GM23338 (cell line): ENCODE data around the gene MEF2A. TPM values are rescaled to one million over a fixed set of nuclear protein-coding genes. Genes with fewer than 3 reads are reported as not detected.

Experiments
- ATAC-seq: fragments of 200-7000 bp; cut with Tn5 transposase; 3 replicates; pipeline ENCODE4 v1.9.1; 2020
- DNase-seq: peaks from one replicate; pipeline ENCODE4 v3.0.0-alpha.2; 2015; ENCODE audit warnings: low spot score
- H2AFZ ChIP-seq: fragments of 200-600 bp; sonication (generic); 2 replicates; pipeline ENCODE4 v1.8.0; 2016; ENCODE audit warnings: antibody characterized with exemption, mild to moderate bottlenecking, moderate library complexity
- H3F3A ChIP-seq: fragments of 200-600 bp; sonication (generic); replicated peaks from 2 replicates; pipeline ENCODE4 v1.8.0; 2017; ENCODE audit warnings: antibody characterized with exemption, mixed run types, low read depth
- H3K27ac ChIP-seq: fragments of 200-600 bp; sonication (generic); 2 replicates; pipeline ENCODE4 v1.6.1; 2016; ENCODE audit warnings: low read depth
- H3K27me3 ChIP-seq: fragments of 200-600 bp; sonication (generic); 2 replicates; pipeline ENCODE4 v1.8.0; 2016; ENCODE audit warnings: mild to moderate bottlenecking, mixed run types, moderate library complexity; ENCODE audit not compliant: insufficient read depth
- H3K36me3 ChIP-seq: fragments of 200-600 bp; sonication (generic); 2 replicates; pipeline ENCODE4 v1.8.0; 2016; ENCODE audit warnings: mild to moderate bottlenecking; ENCODE audit not compliant: insufficient read depth
- H3K4me1 ChIP-seq: fragments of 200-600 bp; sonication (generic); 2 replicates; pipeline ENCODE4 v1.8.0; 2016; ENCODE audit warnings: mild to moderate bottlenecking, moderate library complexity; ENCODE audit not compliant: insufficient read depth
- H3K4me2 ChIP-seq: fragments of 200-600 bp; sonication (generic); 2 replicates; pipeline ENCODE4 v1.7.1; 2017; ENCODE audit warnings: mixed run types
- H3K4me3 ChIP-seq: fragments of 200-600 bp; sonication (generic); 2 replicates; pipeline ENCODE4 v1.6.1; 2016; ENCODE audit warnings: mixed run types
- H3K79me2 ChIP-seq: fragments of 200-600 bp; sonication (generic); replicated peaks from 2 replicates; pipeline ENCODE4 v1.8.0; 2017; ENCODE audit warnings: mild to moderate bottlenecking; ENCODE audit not compliant: insufficient read depth
- H3K9me2 ChIP-seq: fragments of 200-600 bp; sonication (generic); 2 replicates; pipeline ENCODE4 v1.8.0; 2017; ENCODE audit not compliant: insufficient read depth
- H4K20me1 ChIP-seq: fragments of 200-600 bp; sonication (generic); replicated peaks from 2 replicates; pipeline ENCODE4 v1.8.0; 2017; ENCODE audit warnings: mild to moderate bottlenecking; ENCODE audit not compliant: insufficient read depth
- H3K27ac Mint-ChIP-seq: 2 replicates; pipeline ENCODE4 v1.8.0; 2020; ENCODE audit warnings: inconsistent platforms, mild to moderate bottlenecking, moderate library complexity, mixed read lengths
- H3K27me3 Mint-ChIP-seq: 3 replicates; pipeline ENCODE4 v1.8.0; 2022; ENCODE audit warnings: low read depth, mild to moderate bottlenecking, moderate library complexity, mixed read lengths, inconsistent platforms; ENCODE audit not compliant: insufficient read depth, poor library complexity
- H3K36me3 Mint-ChIP-seq: 3 replicates; pipeline ENCODE4 v1.8.0; 2021; ENCODE audit warnings: low read depth, mild to moderate bottlenecking, inconsistent platforms, moderate library complexity, mixed read lengths
- H3K4me1 Mint-ChIP-seq: 3 replicates; pipeline ENCODE4 v1.8.0; 2020; ENCODE audit warnings: mild to moderate bottlenecking, inconsistent platforms, mixed read lengths
- H3K4me3 Mint-ChIP-seq: 3 replicates; pipeline ENCODE4 v1.8.0; 2021; ENCODE audit warnings: moderate library complexity, mild to moderate bottlenecking, inconsistent platforms, mixed read lengths
- H3K9me3 Mint-ChIP-seq: 3 replicates; pipeline ENCODE4 v1.8.0; 2020; ENCODE audit warnings: moderate library complexity, mild to moderate bottlenecking, inconsistent platforms, mixed read lengths
- CREB1 ChIP-seq: fragments of 250-450 bp; sonication (Bioruptor Pico); IDR thresholded peaks from 2 replicates; pipeline ENCODE4 v1.5.0; 2020; ENCODE audit warnings: low read depth, mild to moderate bottlenecking, moderate library complexity
- EZH2 ChIP-seq: fragments of 200-600 bp; sonication (generic); IDR thresholded peaks from one replicate; pipeline ENCODE4 v1.8.0; 2017; ENCODE audit warnings: antibody characterized with exemption, mild to moderate bottlenecking, low read depth; ENCODE audit not compliant: unreplicated experiment
- JUNB ChIP-seq: IDR thresholded peaks from one replicate; pipeline ENCODE4 v1.6.1; 2016; ENCODE audit warnings: antibody characterized with exemption; ENCODE audit not compliant: unreplicated experiment
- STAT1 ChIP-seq: IDR thresholded peaks from one replicate; pipeline ENCODE4 v1.6.1; 2016; ENCODE audit warnings: antibody characterized with exemption; ENCODE audit not compliant: unreplicated experiment
- polyA plus RNA-seq: library from polyadenylated mRNA; unstranded; fragments of >200 nt; fragmentation: Nextera tagmentation; extraction: Ambion mirVana; gene quantifications from 2 replicates; pipeline ENCODE4 v1.2.1, GENCODE V29; 2016
- total RNA-seq: library from RNA; depleted of rRNA; stranded (reverse); fragments of >200 nt; shearing (Covaris generic); gene quantifications from 2 replicates; pipeline ENCODE4 v1.2.3, GENCODE V29; 2014
- TF ChIP-seq, protein P1 (sequence below): fragments of 250-450 bp; sonication (Bioruptor Pico); IDR thresholded peaks from 2 replicates; pipeline ENCODE4 v1.5.0; 2020; ENCODE audit warnings: mild to moderate bottlenecking, moderate library complexity
- TF ChIP-seq, protein P2 (sequence below), 2 experiments: fragments of 200-600 bp in 1 of 2; sonication (generic) in 1 of 2; conservative IDR thresholded peaks; 2 replicates each; pipeline versions ENCODE4 v1.5.1 to v1.6.1; 2016 to 2017; ENCODE audit warnings: antibody characterized with exemption in 2 of 2, low read depth in 2 of 2, mild to moderate bottlenecking in 2 of 2, moderate library complexity in 1 of 2
- TF ChIP-seq, protein P3 (sequence below): IDR thresholded peaks from one replicate; pipeline ENCODE4 v1.6.1; 2018; ENCODE audit warnings: antibody characterized with exemption; ENCODE audit not compliant: unreplicated experiment

MEF2A gene
- total and polyA plus RNA-seq, 2 experiments from 2014 or later: 20.3 to 42.3 TPM

DNA sequence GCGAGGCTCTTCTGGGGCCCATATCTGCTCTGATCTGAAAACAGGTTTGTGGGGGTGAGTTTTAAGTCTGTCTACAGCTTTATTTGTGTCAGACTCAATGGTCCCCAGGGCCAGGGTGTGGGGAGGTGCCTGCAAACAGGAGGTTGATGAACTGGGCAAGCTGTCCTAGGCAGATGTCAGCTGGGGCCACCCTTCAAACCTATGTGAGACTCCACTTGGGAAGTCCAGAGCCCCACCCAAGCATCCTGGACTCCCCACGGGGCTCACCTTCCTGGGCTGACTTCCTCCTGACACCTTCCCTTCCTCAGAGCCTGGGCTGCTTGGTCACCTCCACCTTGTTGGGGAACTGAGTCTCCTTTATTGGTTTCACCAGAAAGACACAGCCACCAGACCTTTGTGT lies 176.1 kb downstream of the MEF2A start (continued):
- TF ChIP-seq, protein P1, sequence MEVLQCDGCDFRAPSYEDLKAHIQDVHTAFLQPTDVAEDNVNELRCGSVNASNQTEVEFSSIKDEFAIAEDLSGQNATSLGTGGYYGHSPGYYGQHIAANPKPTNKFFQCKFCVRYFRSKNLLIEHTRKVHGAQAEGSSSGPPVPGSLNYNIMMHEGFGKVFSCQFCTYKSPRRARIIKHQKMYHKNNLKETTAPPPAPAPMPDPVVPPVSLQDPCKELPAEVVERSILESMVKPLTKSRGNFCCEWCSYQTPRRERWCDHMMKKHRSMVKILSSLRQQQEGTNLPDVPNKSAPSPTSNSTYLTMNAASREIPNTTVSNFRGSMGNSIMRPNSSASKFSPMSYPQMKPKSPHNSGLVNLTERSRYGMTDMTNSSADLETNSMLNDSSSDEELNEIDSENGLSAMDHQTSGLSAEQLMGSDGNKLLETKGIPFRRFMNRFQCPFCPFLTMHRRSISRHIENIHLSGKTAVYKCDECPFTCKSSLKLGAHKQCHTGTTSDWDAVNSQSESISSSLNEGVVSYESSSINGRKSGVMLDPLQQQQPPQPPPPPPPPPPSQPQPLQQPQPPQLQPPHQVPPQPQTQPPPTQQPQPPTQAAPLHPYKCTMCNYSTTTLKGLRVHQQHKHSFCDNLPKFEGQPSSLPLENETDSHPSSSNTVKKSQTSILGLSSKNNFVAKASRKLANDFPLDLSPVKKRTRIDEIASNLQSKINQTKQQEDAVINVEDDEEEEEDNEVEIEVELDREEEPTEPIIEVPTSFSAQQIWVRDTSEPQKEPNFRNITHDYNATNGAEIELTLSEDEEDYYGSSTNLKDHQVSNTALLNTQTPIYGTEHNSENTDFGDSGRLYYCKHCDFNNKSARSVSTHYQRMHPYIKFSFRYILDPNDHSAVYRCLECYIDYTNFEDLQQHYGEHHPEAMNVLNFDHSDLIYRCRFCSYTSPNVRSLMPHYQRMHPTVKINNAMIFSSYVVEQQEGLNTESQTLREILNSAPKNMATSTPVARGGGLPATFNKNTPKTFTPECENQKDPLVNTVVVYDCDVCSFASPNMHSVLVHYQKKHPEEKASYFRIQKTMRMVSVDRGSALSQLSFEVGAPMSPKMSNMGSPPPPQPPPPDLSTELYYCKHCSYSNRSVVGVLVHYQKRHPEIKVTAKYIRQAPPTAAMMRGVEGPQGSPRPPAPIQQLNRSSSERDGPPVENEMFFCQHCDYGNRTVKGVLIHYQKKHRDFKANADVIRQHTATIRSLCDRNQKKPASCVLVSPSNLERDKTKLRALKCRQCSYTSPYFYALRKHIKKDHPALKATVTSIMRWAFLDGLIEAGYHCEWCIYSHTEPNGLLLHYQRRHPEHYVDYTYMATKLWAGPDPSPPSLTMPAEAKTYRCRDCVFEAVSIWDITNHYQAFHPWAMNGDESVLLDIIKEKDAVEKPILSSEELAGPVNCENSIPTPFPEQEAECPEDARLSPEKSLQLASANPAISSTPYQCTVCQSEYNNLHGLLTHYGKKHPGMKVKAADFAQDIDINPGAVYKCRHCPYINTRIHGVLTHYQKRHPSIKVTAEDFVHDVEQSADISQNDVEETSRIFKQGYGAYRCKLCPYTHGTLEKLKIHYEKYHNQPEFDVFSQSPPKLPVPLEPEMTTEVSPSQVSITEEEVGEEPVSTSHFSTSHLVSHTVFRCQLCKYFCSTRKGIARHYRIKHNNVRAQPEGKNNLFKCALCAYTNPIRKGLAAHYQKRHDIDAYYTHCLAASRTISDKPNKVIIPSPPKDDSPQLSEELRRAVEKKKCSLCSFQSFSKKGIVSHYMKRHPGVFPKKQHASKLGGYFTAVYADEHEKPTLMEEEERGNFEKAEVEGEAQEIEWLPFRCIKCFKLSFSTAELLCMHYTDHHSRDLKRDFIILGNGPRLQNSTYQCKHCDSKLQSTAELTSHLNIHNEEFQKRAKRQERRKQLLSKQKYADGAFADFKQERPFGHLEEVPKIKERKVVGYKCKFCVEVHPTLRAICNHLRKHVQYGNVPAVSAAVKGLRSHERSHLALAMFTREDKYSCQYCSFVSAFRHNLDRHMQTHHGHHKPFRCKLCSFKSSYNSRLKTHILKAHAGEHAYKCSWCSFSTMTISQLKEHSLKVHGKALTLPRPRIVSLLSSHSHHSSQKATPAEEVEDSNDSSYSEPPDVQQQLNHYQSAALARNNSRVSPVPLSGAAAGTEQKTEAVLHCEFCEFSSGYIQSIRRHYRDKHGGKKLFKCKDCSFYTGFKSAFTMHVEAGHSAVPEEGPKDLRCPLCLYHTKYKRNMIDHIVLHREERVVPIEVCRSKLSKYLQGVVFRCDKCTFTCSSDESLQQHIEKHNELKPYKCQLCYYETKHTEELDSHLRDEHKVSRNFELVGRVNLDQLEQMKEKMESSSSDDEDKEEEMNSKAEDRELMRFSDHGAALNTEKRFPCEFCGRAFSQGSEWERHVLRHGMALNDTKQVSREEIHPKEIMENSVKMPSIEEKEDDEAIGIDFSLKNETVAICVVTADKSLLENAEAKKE: no peak
- no peak for TF ChIP-seq EZH2

- DNase-seq (peak; percentile 35), ATAC-seq (no peak)
- H3K4me1 Mint-ChIP-seq: no peaks in the 10 kb centered on the region; the same call in 1 of the 3 replicates
- Histone ChIP-seq H3K4me2 (no peak overlapping the region), H2AFZ (no peak overlapping the region), H3K27ac (no peak overlapping the region), H4K20me1 (no peaks in the 10 kb centered on the region), H3K79me2 (no peaks in the 10 kb centered on the region), H3K4me3 (no peak overlapping the region), H3F3A (no peaks in the 10 kb centered on the region), H3K36me3 (no peaks in the 10 kb centered on the region), H3K27me3 (no peaks in the 10 kb centered on the region), H3K9me2 (no peaks in the 10 kb centered on the region), H3K4me1 (no peaks in the 10 kb centered on the region)
- H3K27me3 Mint-ChIP-seq: peaks cover 5% of the 10 kb centered on the region
- TF ChIP-seq CREB1 (CRISPR knock-in tag): no peak
- TF ChIP-seq STAT1: no peak
- no peak for TF ChIP-seq JUNB
- TF ChIP-seq, protein P2, sequence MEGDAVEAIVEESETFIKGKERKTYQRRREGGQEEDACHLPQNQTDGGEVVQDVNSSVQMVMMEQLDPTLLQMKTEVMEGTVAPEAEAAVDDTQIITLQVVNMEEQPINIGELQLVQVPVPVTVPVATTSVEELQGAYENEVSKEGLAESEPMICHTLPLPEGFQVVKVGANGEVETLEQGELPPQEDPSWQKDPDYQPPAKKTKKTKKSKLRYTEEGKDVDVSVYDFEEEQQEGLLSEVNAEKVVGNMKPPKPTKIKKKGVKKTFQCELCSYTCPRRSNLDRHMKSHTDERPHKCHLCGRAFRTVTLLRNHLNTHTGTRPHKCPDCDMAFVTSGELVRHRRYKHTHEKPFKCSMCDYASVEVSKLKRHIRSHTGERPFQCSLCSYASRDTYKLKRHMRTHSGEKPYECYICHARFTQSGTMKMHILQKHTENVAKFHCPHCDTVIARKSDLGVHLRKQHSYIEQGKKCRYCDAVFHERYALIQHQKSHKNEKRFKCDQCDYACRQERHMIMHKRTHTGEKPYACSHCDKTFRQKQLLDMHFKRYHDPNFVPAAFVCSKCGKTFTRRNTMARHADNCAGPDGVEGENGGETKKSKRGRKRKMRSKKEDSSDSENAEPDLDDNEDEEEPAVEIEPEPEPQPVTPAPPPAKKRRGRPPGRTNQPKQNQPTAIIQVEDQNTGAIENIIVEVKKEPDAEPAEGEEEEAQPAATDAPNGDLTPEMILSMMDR (conservative IDR thresholded peaks at IDR 0.05; ENCODE audit: low read depth in 2 of 2): peak; percentile 41 to 49
- no peak for TF ChIP-seq EZH2
- TF ChIP-seq, protein P3, sequence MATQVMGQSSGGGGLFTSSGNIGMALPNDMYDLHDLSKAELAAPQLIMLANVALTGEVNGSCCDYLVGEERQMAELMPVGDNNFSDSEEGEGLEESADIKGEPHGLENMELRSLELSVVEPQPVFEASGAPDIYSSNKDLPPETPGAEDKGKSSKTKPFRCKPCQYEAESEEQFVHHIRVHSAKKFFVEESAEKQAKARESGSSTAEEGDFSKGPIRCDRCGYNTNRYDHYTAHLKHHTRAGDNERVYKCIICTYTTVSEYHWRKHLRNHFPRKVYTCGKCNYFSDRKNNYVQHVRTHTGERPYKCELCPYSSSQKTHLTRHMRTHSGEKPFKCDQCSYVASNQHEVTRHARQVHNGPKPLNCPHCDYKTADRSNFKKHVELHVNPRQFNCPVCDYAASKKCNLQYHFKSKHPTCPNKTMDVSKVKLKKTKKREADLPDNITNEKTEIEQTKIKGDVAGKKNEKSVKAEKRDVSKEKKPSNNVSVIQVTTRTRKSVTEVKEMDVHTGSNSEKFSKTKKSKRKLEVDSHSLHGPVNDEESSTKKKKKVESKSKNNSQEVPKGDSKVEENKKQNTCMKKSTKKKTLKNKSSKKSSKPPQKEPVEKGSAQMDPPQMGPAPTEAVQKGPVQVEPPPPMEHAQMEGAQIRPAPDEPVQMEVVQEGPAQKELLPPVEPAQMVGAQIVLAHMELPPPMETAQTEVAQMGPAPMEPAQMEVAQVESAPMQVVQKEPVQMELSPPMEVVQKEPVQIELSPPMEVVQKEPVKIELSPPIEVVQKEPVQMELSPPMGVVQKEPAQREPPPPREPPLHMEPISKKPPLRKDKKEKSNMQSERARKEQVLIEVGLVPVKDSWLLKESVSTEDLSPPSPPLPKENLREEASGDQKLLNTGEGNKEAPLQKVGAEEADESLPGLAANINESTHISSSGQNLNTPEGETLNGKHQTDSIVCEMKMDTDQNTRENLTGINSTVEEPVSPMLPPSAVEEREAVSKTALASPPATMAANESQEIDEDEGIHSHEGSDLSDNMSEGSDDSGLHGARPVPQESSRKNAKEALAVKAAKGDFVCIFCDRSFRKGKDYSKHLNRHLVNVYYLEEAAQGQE: no peak
- H3K27ac Mint-ChIP-seq: no peak overlapping the region
- no peaks in the 10 kb centered on the region for H3K36me3 Mint-ChIP-seq
- H3K9me3 Mint-ChIP-seq: no peaks in the 10 kb centered on the region; the same call in 2 of the 3 replicates
- no peak overlapping the region for H3K4me3 Mint-ChIP-seq
These were observed 178.4 kb downstream of the MEF2A start for GRCh38 chr15:99744142-99744541.
